ENCODE results near the gene FYN.
A peak's percentile ranks its signal among the peaks of the same experiment; 100 is the strongest.
"Not testable (repeated sequence)": the region's sequence is repeated elsewhere in the genome, so short reads cannot be mapped to it uniquely, and the experiment has no call there.

FYN gene

DNA sequence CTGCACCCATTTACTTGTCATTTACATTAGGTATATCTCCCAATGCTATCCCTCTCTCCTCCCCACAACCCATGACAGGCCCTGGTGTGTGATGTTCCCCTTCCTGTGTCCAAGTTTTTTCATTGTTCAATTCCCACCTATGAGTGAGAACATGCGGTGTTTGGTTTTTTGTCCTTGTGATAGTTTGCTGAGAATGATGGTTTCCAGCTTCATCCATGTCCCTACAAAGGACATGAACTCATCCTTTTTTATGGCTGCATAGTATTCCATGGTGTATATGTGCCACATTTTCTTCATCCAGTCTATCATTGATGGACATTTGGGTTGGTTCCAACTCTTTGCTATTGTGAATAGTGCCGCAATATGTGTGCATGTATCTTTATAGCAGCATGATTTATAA lies 87.1 kb downstream of the FYN start:
- not testable (repeated sequence) for DNase-seq

DNA sequence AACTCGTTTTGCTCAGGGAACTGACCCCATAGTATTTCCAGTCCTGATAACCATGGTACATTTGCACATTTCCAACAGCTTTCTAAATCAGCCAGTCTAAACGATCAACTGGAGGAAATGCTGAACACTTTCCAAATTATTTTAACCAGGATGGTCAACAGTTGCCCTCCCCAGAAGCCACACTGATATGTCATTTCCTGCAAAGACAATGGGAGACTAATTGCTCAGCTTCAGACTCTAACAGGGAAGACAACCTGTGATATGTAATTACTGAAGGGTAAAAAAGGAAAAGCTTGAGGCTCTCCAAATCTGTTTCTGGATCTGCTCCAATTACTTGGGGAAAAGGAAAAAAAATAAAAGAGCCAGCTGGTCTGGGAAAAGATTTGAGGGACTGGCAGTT lies 88.8 kb downstream of the FYN start:
- DNase-seq, result no peak

DNA sequence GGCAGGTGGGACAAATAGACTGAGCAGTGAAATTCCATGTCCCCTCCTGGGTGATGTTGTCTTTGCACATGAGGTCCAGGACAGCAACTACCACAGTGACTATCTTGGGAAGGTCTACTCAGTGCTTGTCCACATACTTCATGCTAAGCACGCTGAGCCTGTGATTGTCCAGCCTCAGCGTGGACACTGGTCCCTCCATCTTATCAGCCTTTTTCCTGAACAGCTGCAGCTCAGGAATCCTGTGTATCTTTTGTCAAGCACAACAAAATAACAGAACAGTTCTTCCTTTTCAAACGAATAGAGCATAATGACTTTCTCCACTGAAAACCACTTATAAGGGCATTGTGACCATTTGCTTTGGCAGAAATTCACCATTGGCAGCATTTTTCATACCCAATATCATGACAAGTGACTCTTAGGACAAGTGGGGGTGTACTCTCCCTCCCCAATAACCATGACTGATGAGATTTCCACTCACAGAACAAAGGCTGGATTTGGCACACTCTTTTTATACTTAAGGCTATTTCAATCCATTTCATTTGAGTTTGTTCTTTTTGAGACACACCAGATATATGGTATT lies 90.3 kb downstream of the FYN start:
- DNase-seq, result no peak

DNA sequence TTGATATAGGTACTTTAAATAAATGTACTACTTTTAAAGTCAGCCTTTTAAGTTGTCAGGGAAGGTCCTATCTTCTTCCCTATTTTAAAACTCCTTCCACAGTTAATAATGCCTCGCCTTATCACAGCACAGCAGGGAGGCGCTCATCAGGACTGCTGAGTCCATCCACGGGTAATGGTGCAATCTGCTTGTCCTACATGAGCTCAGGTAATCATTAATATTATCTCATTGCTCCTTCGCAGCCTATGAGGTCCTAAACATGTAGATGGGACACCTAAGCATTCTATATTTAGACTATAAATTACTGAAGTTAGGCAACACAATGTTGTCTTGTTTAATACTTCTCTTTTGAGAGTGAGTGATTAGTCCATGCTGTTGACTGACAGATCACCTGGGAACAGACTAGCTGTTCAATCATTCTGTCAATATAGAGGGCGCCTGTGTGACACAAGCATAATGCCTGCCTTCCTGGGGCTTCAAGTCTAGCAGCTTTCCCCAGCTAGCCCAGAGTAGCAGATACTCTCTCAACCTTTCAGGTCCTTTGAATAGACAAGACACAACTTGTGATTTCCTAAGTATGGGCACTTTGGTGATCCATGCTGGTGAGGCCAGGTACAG lies 91.0 kb downstream of the FYN start:
- no peak for DNase-seq

DNA sequence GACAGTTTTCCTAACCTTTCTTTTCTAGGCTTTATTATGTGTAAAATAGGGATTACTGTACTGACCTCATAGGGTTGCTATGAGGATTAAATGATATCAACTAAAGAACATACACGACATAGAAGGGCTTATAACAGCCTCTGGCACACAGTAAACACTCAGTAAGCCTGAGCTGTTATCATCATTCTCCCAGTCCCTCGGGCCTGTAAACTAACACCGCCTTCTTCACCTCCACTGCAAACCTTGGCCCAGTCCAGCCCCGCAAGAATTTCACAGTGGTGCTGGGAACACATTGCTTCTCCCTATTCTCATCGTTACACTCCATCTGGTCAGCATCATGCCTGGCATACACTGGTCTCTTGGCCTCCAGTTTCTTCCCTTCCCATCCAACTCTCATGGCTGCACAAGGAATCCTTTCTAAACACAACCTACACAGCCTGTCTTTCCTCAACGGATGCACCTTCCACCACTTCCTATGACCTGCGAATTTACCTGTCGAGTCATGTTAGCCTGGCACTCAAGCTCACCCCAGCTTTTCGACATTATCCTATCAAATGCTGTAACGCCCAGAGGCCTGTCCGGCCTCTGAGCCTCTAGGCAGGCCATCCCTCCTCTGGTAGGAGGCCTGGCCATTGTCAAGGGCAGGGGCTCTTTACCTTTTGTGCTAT lies 92.1 kb downstream of the FYN start:
- no peak for DNase-seq

DNA sequence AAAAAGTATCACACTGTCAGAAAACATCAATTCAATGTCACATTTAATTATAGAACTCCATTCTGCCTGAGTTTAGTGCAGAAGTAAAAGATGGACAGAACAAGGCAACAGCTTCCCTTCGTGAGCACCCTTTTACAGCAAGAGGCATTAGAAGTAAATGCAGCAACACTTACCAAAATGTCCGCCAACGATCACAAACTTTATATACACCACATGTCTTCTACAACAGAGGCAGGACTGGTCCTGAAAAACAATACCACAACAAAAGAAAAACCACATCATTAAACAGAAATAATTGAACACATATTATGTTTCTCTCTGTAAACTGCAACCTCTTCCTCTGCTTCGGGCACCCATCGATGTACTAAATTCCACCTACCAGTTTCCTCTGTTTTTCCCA lies 92.9 kb downstream of the FYN start:
- no peak for DNase-seq

DNA sequence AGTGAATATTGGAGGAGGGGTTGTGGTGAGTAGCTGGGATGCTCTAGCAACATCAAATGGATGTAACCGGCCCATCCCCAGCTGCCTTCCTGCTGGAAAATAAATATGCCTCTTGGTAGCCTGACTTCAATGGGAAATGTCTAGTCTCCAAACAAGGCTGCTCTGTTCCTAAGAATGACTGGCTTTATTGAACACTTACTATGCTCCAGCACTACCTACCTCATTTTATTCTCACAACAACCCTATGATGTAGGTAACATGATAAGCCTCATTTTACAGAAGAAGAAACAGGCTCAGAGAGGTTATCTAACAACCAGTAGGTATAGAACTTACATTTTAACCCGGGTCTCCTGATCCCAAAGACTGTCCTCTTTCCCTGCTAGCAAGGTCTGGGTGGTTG lies 93.6 kb downstream of the FYN start:
- no peak for DNase-seq

DNA sequence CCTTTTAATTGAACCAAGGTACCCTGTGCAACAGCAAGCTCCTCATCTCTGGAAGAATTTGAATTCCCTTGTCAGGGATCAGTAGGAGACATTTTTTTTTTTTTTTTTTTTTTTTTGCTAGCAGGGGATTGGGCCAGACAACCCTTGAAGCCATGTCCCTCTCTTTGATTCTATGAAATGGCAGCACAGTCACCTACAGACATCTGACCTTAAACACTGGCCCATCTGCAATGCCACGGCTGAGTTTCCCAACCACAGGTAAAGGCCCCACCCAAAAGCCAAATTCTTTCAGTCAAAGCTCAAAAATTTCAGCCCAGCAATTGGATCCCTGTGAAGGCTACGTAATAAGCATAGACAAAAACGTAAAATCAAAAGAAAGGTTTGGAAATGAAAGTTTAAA lies 94.2 kb downstream of the FYN start:
- DNase-seq, result no peak

DNA sequence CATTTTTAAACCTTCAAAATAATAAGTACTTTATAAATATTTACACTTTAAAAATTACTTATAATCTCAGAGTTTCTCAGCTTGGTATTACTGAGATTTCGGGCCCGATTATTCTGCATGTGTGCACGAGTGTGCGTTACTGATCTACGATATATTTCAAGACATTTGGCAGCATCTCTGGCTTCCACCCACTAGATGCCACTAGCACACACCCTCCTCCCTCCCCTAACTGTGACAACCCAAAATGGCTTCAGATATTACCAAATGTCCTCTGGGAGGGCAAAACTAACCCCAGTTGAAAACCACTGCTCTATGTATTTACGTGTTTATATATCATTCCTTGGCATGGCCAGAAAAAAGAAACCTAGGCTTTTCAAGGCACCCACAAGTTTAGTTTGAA lies 95.9 kb downstream of the FYN start:
- DNase-seq, result peak; percentile 35 to 75

DNA sequence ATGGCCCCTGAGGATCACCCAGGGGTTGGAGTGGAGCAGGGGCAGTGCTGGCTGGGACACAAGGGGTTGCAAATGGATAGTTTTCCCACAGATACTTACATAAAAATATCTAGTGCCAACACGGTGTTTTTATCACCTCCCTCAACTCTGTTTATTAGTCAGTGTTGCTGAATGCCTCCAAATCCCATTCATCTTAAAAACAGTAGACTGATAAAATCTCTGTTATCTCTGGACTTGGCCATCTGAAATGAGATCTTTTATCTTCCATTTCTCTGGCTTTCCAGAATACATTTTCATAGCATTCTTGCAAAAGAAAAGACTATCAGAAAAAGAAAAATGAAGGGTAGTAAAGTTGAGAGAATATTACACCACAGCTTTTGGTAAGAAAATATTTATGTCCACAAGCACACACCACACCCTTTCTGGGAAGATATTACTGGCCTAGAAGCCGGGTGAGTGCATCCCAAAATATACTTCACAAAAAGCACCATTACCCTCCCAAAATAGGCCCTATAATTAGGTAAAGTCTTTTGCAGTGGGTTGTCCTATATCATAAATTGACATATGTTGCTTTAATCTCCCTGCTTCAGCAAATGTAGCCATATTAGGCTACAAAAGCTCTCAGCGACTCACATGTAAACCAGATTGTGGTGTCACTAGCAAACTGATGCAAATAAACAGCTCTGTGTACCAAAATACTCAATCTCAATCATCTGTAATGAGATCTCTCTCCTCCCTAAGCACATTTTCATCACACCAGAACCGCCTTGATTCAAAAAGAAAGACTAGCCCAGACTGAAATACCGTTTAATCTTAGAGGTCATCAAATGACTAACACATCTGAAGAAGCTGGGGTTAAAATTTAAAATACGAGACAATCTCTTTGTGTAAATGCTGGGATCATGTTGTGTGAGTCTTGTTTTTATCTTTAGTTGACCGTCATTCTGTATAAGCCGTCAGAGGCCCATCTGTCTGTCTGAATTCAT lies 96.7 kb downstream of the FYN start:
- no peak for DNase-seq

DNA sequence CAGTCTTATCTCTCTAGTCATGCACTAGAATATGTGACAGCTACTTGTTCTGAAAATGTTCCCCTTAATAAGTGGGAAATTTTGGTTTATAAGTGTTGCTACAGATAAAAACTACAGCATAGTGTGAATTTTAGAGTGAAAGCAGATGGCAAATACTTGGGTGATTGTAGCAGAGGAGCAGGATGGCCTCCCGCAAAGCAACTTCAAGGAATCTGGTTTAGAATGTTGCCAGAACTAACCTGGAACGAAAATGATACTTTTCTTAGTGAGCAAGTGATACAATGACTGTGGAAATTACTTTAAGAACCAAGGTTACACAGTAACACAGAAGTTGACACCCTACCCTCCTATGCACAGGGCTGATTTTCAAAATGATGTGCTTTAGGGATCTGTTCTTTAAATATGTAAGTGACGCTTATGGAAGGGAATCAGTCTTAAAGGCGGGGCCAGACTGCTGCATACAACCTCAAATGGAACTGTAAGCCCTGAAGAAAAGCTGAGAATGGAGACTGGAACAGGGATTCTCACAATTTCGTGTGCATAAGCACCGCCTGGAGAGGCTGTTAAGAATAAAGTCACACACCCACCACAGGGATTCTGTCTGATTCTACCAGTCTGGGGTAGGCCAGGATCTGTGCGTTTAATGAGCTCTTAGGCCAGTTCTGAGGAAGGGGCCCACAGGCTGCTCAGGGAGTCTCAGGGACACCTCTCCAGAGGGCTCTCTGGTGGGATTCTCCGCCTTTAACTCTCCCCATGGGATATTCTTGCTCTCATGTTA lies 97.9 kb downstream of the FYN start:
- DNase-seq, result no peak

DNA sequence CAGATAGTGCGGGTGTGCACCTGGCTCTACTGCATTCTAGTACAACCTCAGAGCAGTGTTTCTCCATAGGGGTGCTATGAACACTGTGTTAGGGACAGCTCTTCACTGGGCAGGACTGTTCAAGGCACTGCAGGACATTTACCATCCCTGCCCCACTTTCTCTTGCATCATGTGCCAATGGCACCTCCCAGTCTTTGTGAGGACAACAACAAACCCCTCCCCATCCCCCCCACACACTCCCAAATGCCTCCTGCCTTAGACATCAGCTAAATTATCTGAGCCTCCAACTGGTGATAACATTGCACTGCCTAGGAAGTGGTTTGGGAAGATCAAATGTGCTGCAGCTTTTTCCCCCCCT lies 98.9 kb downstream of the FYN start:
- DNase-seq, result no peak

DNA sequence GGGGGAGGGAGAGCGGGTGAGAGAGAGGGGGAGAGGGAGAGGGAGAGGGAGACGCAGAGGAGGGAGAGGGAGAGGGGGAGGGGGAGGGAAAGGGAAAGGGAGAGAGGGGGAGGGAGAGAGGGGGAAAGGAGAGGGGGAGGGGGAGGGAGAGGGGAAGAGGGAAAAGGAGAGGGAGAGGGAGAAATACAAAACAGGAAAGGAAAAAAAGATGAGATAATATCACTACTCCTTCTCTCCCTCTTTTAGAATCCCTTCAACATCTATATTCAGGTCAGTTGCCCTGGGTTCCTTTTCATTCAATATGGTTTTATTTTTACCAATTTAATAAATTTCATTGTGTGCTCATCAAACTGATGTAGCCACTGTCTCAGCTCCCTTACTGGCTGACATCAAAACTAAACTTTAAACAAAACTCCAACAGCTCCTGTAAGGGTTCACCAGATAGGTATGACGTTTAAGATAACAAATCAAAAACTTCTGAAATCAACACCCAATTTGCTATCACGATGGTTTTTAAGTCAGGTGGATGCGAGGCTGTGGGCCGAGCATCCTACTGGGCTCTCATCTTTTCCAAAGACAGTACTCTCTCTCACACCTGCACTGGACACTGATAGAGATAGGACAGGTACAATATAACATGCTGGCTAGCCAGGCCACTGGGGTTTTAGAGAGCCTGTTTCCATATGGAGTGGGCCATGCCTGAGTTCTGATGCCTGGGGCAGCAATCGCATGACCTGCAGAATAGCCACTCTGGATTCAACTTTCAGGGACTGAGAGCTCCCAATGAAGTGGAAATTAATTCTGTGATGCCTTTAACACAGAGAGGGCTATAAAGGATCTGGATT lies 99.5 kb downstream of the FYN start:
- DNase-seq, result no peak

DNA sequence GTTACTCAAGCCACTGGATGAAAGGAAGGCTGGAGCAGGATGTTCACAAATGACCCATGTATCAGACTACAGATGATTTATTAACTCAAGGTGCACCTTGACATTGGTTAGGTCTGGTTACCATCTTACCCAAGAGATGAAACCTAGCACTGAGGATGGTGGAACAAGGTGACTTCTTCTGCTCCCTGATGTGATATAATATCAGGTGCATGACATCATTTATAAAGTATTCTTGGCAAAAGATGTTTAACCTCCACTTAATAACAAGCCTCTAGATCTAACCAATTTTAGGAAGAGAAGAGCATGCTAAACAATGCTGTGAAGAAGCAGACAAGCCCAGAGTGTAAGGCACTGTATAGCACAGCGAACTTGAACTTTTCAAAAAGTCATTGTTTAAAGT lies 100.9 kb downstream of the FYN start:
- DNase-seq, result no peak

DNA sequence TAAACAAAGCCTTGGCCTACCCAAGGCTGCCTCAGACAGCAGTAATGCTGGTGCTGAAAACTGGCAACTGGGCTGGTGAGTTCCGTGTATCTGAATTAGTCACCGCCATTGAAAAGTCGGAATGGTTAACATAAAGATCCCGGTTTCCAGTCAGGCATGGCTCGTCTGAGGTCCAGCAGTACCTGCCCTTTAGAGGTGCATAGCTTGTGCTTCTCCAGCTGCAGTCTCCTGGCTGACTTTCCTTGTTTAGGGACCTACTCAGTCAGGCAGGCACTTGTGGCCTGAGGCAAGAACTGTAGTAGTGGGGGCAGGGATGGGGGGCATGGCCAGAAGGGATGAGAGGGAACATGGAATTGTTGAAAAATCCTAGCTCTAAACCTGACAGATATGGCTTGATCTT lies 101.6 kb downstream of the FYN start:
- DNase-seq, result no peak

DNA sequence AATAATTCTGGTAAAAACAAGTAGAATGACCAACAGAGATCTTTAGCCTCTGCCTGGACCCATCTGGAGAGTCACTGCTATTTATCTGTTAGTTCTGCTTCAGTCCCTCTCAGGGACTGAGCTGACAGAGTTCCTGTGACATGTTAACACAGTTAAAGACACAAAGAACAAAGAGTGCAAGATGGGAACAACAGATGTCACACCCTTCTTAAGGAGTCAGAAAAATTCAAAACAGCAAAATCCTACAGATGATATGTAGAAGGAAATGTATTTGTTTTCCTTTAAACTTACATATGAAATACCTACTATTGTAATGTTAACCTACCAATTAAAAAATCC lies 102.2 kb downstream of the FYN start:
- DNase-seq, result no peak

DNA sequence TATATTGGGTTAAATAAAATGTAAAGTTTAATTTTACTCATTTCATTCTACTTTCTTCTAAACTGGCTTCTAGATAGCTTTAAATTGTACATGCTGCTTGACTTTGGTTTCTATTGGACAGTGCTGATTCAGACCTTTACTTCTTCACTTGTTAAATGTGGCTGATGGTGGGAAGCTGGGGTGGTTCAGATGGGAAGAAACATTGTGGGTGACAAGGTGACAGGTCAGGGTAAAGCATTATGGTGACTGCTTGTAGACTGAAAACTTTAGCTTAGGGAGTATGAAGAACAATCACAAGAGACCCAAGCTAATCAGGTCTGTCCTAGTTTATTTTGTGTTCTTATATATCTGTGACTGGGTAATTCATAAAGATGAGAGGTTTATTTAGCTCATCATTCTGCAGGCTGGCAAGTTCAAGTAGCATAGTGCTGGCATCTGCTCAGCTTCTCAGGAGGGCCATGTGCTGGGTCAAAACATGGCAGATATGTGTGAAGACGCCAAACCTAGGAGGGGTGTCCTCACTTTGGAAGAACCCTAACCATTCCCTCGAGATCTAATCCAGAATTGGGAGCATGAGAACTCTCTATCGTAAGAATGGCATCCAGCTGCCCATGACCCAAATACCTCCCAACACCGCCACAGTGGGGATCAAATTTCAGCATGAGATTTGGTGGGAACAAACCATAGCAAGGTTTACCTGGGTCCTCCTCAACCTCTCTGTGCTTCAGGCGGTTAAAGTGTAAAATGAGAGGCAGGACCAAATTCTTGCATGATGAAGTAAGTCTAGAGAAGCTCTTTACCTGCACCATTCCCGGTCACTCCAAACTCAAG lies 102.8 kb downstream of the FYN start:
- DNase-seq, result no peak

DNA sequence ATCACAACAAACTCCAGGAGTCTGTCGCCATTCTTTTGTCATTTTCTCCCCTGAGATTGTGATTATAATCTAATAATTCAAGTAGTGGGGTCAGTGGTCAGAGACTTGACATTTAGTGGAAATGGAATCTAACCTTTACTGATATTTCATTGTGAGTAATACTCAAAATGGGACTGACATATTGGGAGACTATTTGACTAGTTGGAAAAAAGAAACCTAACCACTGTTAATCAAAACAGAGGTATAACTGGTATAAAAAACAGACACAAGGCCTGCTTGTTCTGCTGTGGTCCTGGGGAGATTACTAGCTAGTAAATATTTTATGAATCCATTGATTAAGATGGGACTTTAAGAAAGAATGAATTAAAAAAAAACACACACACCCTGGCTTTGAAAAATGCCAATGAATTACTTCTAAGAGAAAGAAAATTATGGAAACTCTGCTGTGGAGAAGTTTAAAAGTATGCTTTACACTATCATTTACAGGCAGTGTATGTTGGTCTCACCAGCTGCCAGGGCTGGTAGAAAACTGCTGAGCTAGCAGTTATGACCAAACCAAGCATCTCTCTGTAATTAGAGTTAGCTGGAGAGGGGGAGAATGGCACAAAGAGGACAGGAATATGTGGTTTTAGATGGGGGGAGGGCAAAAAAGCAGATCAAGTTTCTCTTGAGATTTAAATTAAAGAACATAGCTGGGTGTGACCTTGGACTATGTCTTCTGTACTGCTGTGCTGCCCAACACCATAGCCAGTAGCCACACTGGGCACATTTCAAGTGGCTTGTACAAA lies 103.7 kb downstream of the FYN start:
- DNase-seq, result no peak

DNA sequence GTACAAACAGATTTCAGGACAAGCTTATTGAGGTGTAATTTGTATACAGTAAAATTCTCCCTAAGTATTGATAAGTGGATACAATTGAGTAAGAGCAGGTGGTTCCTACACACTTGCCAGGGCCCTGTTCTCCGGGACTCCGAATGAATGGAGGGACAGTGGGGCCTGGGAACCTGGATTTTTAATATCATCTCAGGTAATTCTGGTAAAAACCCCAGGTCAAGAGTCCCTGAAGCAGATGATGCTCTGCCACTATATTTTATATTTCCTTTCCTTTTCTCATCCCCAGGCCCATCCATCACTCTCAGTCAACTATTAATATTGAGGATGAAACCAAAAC lies 104.9 kb downstream of the FYN start:
- DNase-seq, result no peak

DNA sequence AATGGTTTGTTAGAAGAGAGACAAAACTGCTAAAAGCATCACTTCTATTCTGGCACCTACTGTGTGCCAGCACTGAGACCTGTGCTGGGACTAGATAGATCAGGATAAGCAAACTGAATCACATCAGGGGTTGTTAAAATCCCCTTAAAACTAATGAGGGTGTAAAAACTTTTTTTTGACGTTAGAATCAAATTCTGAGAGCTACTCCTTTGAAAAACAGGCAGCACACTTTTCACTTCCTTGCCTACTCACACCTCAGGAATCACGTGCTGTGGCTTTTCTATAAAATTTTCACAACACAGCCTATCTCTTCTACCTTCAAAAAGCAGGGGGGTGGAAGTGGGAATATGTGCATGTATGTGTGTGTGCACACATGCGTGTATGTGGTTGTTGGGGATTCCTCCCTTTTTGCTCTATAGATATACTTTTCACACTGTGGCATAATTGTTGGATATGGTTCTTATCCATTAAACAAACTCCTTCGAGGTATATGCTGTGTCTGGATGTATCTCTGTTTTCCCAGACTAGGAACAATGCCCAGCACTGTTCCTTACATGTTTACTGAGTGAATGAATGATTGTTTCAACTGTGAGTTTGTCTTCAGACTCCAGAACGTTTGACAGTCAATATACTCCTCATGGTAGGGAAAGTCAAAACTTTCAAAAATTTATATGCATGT lies 105.4 kb downstream of the FYN start:
- DNase-seq, result peak; percentile 20 to 73
